Hepatocyte (in vitro differentiated cells): ENCODE measurements around the gene ITPK1.

Experiments used
- CTCF ChIP-seq: fragments of 200-600 bp; sonication (generic); IDR thresholded peaks from 2 replicates; pipeline ENCODE4 v1.5.1; 2016; ENCODE audit warnings: antibody characterized with exemption, mild to moderate bottlenecking; ENCODE audit not compliant: poor library complexity
- EZH2 ChIP-seq: fragments of 200-600 bp; sonication (generic); IDR thresholded peaks from 2 replicates; pipeline ENCODE4 v1.6.1; 2016; ENCODE audit warnings: antibody characterized with exemption, mild to moderate bottlenecking, borderline replicate concordance

- TF ChIP-seq CTCF: no peak
- no peak for TF ChIP-seq EZH2
Observed at GRCh38 chr14:93065272-93065730, 50.4 kb downstream of the ITPK1 start.
